Inferior parietal cortex (tissue), 1 donor: ENCODE measurements around the gene CNOT1.
"Not testable (repeated sequence)": the region's sequence is repeated elsewhere in the genome, so short reads cannot be mapped to it uniquely, and the experiment has no call there.

Experiments
- DNase-seq: peaks from one replicate; pipeline ENCODE4 v3.0.0-alpha.2; 2016; ENCODE audit errors: extremely low spot score

Gene CNOT1

GRCh38 chr16:58638148-58639036, 8.8 kb upstream of the CNOT1 start:
- DNase-seq, result no peak

- not testable (repeated sequence) for DNase-seq
Observed at GRCh38 chr16:58637021-58637420, 7.4 kb upstream of the CNOT1 start.

GRCh38 chr16:58636466-58636865, 6.8 kb upstream of the CNOT1 start:
- DNase-seq, result no peak

- no peak for DNase-seq
Observed at GRCh38 chr16:58635502-58635901, 5.9 kb upstream of the CNOT1 start.

GRCh38 chr16:58634265-58634802, 4.7 kb upstream of the CNOT1 start:
- DNase-seq, result no peak

GRCh38 chr16:58628845-58629732, 537 bp downstream of the CNOT1 start:
- peak; percentile 16 for DNase-seq

GRCh38 chr16:58624209-58624608, 5.4 kb downstream of the CNOT1 start:
- DNase-seq, result no peak

GRCh38 chr16:58620396-58620795, 9.2 kb downstream of the CNOT1 start:
- no peak for DNase-seq

- no peak for DNase-seq
Observed at GRCh38 chr16:58615280-58615679, 14.3 kb downstream of the CNOT1 start.

- DNase-seq, result no peak
Observed at GRCh38 chr16:58614860-58615259, 14.8 kb downstream of the CNOT1 start.

GRCh38 chr16:58614212-58614611, 15.4 kb downstream of the CNOT1 start:
- no peak for DNase-seq

- not testable (repeated sequence) for DNase-seq
Observed at GRCh38 chr16:58612965-58613364, 16.7 kb downstream of the CNOT1 start.

GRCh38 chr16:58608601-58609136, 21.0 kb downstream of the CNOT1 start:
- DNase-seq, result no peak

GRCh38 chr16:58605562-58605961, 24.1 kb downstream of the CNOT1 start:
- DNase-seq, result no peak

- no peak for DNase-seq
Observed at GRCh38 chr16:58591083-58591482, 38.5 kb downstream of the CNOT1 start.

- no peak for DNase-seq
Observed at GRCh38 chr16:58589326-58589905, 40.2 kb downstream of the CNOT1 start.

- DNase-seq, result no peak
Observed at GRCh38 chr16:58588406-58588805, 41.2 kb downstream of the CNOT1 start.

GRCh38 chr16:58586340-58587030, 43.1 kb downstream of the CNOT1 start:
- no peak for DNase-seq

- no peak for DNase-seq
Observed at GRCh38 chr16:58584831-58585505, 44.7 kb downstream of the CNOT1 start.

GRCh38 chr16:58582971-58583765, 46.5 kb downstream of the CNOT1 start:
- DNase-seq, result no peak
